WERI-Rb-1 (cell line): Measurements from ENCODE around the gene ATP1A2.
A peak's percentile ranks its signal among the peaks of the same experiment; 100 is the strongest.

Experiments used
- DNase-seq: peaks from one replicate; pipeline ENCODE4 v3.0.0-alpha.2; 2020
- H3K27ac ChIP-seq: fragments of 250-450 bp; sonication (Bioruptor Pico); 2 replicates; pipeline ENCODE4 v1.5.1; 2020; ENCODE audit warnings: mild to moderate bottlenecking, moderate library complexity
- H3K27me3 ChIP-seq: fragments of 250-450 bp; sonication (Bioruptor Pico); 2 replicates; pipeline ENCODE4 v1.5.1; 2021; ENCODE audit warnings: mild to moderate bottlenecking, low read depth, moderate library complexity; ENCODE audit not compliant: insufficient read depth, severe bottlenecking
- H3K36me3 ChIP-seq: fragments of 250-450 bp; sonication (Bioruptor Pico); 2 replicates; pipeline ENCODE4 v1.5.1; 2020; ENCODE audit warnings: mild to moderate bottlenecking, moderate library complexity
- H3K4me3 ChIP-seq: 2 replicates; pipeline ENCODE4 v1.5.1; 2011; ENCODE audit warnings: low read depth, mild to moderate bottlenecking, control low read depth, low read length
- H3K9me3 ChIP-seq: fragments of 250-450 bp; sonication (Bioruptor Pico); 2 replicates; pipeline ENCODE4 v1.5.1; 2021; ENCODE audit warnings: mild to moderate bottlenecking, moderate library complexity; ENCODE audit not compliant: severe bottlenecking
- CTCF ChIP-seq: IDR thresholded peaks from 2 replicates; pipeline ENCODE4 v1.5.1; 2011; ENCODE audit warnings: low read depth, mild to moderate bottlenecking, control low read depth, inconsistent platforms, low read length

Gene ATP1A2

DNA sequence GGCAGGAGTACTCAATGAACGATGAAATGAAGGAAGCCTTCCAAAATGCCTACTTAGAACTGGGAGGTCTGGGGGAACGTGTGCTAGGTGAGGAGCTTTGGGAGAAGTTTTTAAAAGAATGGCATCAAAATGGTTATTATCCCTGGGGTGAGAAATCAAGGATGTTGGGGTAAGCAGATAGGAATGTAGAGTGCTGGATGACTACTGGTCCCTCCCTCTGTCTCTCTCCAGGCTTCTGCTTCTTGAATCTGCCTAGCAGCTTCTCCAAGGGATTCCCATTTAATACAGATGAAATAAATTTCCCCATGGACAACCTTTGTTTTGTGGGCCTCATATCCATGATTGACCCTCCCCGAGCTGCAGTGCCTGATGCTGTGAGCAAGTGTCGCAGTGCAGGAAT, 55.8 kb downstream of the ATP1A2 start:
- no peak for DNase-seq
- Histone ChIP-seq H3K9me3 (no peaks in the 10 kb centered on the region), H3K27me3 (no peaks in the 10 kb centered on the region), H3K27ac (no peak overlapping the region), H3K36me3 (no peaks in the 10 kb centered on the region), H3K4me3 (no peak overlapping the region)
- TF ChIP-seq CTCF: no peak

DNA sequence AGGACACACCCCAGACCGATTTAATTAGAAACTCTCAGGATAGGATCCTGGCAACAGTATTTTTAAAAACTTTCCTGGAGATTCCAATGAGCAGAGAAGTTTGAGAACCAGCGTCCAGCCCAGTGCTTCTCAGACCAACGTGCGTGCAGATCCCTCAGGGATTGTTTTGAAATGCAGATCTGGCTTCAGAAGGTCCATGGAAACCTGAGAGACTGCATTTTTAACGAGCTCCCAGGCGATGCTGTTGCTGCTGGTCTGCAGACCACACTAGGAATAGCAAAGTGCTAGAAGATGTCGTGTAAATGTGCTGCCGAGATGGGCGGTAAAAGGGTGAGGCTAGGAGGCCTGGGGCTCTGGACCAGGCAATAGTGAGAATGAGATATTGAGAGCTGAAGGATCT, 56.4 kb downstream of the ATP1A2 start:
- no peak overlapping the region for H3K4me3 ChIP-seq
- no peak for DNase-seq
- no peaks in the 10 kb centered on the region for H3K9me3 ChIP-seq

DNA sequence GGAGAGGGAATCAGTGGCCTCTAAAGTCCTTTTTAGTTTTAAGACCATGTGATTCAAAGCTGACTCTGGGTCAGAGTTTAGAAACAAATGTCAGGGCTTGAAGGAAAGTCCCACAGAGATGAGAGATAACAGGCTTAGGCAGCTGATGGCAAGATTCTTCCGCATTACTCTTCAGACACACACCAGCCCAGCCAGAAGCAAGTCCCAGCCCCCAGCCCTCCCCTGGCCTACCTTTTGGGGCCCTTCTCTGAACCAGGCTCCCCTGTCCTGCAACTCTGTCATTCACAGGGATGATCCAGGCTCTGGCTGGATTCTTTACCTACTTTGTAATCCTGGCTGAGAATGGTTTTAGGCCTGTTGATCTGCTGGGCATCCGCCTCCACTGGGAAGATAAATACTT, 61.7 kb downstream of the ATP1A2 start:
- peak overlapping the region; percentile 63 for H3K27ac ChIP-seq
- H3K9me3 ChIP-seq: no peaks in the 10 kb centered on the region
- H3K4me3 ChIP-seq: no peak overlapping the region
- H3K36me3 ChIP-seq: no peaks in the 10 kb centered on the region
- peak; percentile 89 for DNase-seq
- TF ChIP-seq CTCF: no peak
- H3K27me3 ChIP-seq: no peaks in the 10 kb centered on the region

More for the DNA sequence above, 56.4 kb downstream of the ATP1A2 start:
- Histone ChIP-seq H3K36me3 (no peaks in the 10 kb centered on the region), H3K27me3 (no peaks in the 10 kb centered on the region), H3K27ac (no peak overlapping the region)
- no peak for TF ChIP-seq CTCF

DNA sequence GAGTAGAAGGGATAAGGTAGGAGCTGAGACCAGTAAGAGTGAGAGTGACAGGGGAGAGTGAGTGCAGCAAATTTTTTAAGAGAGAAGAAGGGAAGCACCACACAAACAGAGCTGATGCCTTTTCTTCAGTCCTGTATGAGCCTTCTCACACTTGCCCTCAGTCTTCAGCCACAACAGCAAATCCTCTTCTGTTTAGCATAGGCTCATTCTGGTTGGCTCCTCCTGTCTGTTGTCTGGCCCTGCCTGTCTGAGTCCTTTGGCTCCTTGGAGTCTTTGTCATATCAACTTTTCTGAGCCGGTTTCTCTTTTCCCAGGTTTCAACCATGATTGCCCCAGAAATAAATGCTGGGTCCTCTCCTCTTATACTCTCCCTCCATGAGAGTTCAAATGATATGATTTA, 62.1 kb downstream of the ATP1A2 start:
- peak; percentile 75 for DNase-seq
- no peak for TF ChIP-seq CTCF
- H3K4me3 ChIP-seq: no peak overlapping the region
- no peaks in the 10 kb centered on the region for H3K27me3 ChIP-seq
- H3K27ac ChIP-seq: peak overlapping the region; percentile 63
- no peaks in the 10 kb centered on the region for H3K36me3 ChIP-seq
- no peaks in the 10 kb centered on the region for H3K9me3 ChIP-seq

DNA sequence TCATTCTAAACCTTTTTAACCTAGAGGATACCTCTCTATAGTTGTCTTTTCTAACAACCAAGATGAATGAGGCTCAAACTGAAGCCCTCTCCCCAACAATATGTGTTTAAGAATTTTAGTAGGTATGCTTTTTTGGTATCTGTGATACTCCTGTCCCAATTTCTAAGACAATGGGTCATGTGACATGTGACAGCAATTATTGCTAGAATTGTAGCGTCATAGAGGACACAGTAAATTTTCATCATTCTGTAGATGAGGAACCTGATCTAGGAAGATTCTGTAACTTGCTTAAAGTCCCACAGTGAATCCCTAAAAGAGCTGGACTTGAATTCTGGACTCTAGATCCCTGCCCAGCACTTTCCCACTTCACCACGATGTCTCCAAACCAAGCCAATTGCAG, 63.2 kb downstream of the ATP1A2 start:
- Histone ChIP-seq H3K36me3 (no peaks in the 10 kb centered on the region), H3K27ac (no peak overlapping the region), H3K9me3 (no peaks in the 10 kb centered on the region), H3K4me3 (no peak overlapping the region), H3K27me3 (no peaks in the 10 kb centered on the region)
- no peak for TF ChIP-seq CTCF
- DNase-seq: no peak

DNA sequence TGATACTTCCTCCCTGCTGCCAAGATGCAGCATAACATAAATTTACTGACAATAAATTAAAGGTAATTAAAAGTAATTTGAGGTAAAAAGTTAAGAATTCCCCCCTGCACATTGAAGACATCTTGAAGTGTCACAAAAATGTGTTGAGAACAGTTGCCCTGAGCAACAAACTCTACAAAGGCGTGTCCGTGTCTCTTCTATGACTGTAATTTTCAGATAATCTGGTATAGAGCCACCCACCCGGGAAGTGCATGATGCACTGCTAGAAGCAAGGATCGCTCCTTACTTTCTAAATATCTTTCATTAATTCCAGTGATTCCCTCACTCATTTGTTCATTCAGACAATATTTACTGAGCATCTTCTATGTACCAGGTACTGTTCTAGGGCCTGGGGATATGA, 63.8 kb downstream of the ATP1A2 start:
- Histone ChIP-seq H3K27ac (no peak overlapping the region), H3K36me3 (no peaks in the 10 kb centered on the region), H3K9me3 (no peaks in the 10 kb centered on the region), H3K27me3 (no peaks in the 10 kb centered on the region), H3K4me3 (no peak overlapping the region)
- no peak for TF ChIP-seq CTCF
- no peak for DNase-seq
